ENCODE measurements around the gene ENO4. TPM values are rescaled to one million over a fixed set of nuclear protein-coding genes. Genes with fewer than 3 reads are reported as not detected.
A peak's percentile ranks its signal among the peaks of the same experiment; 100 is the strongest.

ENO4 gene
- total RNA-seq, 1 donor from 2014 or later = 0.45 TPM

DNA sequence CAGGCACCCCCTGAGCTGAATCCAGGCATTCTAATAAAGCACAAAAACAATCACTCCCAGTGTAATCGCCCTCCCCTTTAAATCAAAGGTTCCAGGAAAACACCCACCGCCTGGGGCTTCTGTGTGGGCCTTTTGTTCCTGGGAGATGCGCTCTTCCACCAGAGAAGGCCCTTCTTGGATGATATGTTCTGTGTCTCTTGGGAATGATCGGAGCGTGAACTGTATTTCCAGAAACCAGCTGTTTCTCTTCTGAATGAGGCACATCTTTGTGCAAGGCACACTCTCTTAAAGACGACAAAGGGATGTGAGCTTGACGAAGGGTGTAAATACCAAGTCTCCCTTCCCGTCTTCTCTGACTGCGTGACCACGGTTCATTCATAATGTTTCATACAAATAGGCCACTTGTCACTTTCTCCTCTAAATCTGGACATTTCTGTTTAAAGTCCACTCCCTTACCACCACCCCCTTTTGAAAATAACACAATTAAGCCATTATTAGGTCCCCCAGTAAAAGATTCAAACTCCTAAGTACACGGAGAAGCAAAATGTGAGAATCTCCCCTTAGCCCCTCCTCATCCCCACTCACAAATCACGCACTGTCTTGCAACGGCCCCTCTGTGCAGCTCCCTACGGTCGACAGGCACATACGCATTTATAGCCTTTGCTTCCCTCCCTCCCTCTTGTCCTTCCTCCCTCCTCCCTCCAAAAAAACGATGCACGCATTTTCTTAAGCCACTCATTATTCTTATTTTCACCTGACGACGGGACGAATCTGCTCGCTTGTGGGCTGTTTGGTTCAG is 45.6 kb upstream of the ENO4 start:
- Mint-ChIP-seq H3K9me3 (ENCODE audit: low read depth) (no peaks in the 10 kb centered on the region), H3K27ac (ENCODE audit: unreplicated experiment) (no peak overlapping the region), H3K4me3 (ENCODE audit: unreplicated experiment) (no peak overlapping the region), H3K36me3 (ENCODE audit: low read depth) (no peaks in the 10 kb centered on the region), H3K4me1 (ENCODE audit: low read depth) (no peaks in the 10 kb centered on the region), H3K27me3 (ENCODE audit: low read depth) (peaks cover 24% of the 10 kb centered on the region)
- TF ChIP-seq, protein P1, sequence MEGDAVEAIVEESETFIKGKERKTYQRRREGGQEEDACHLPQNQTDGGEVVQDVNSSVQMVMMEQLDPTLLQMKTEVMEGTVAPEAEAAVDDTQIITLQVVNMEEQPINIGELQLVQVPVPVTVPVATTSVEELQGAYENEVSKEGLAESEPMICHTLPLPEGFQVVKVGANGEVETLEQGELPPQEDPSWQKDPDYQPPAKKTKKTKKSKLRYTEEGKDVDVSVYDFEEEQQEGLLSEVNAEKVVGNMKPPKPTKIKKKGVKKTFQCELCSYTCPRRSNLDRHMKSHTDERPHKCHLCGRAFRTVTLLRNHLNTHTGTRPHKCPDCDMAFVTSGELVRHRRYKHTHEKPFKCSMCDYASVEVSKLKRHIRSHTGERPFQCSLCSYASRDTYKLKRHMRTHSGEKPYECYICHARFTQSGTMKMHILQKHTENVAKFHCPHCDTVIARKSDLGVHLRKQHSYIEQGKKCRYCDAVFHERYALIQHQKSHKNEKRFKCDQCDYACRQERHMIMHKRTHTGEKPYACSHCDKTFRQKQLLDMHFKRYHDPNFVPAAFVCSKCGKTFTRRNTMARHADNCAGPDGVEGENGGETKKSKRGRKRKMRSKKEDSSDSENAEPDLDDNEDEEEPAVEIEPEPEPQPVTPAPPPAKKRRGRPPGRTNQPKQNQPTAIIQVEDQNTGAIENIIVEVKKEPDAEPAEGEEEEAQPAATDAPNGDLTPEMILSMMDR (IDR thresholded peaks at IDR 0.05) = no peak
- DNase-seq (ENCODE audit: low spot score) = no peak

DNA sequence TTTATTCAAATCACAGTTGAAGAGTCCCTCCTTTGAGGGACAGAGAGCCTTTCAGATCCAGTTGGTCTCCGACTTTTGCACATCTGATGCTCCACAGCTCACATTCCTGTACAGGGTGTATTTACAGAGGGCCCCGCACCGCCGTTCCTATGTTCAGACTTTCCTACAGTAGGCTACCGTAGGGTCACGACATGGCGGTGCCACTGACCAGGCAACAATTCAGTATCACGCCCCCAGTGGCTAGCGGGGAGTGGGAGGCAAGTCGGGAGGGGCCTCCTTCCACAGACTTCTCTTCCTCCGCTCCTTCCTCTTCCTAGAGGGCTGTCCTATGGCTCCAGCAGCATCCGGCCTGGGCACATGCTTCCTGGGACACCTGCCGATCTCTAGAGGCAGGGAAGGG is 40.6 kb upstream of the ENO4 start:
- peaks cover 20% of the 10 kb centered on the region for H3K27me3 Mint-ChIP-seq (ENCODE audit: low read depth)
- H3K4me1 Mint-ChIP-seq (ENCODE audit: low read depth) = no peaks in the 10 kb centered on the region
- DNase-seq (ENCODE audit: low spot score) = no peak
- TF ChIP-seq, protein P1 (IDR thresholded peaks at IDR 0.05) = no peak
- H3K36me3 Mint-ChIP-seq (ENCODE audit: low read depth) = no peaks in the 10 kb centered on the region
- no peaks in the 10 kb centered on the region for H3K9me3 Mint-ChIP-seq (ENCODE audit: low read depth)
- H3K27ac Mint-ChIP-seq (ENCODE audit: unreplicated experiment) = no peak overlapping the region
- no peak overlapping the region for H3K4me3 Mint-ChIP-seq (ENCODE audit: unreplicated experiment)

DNA sequence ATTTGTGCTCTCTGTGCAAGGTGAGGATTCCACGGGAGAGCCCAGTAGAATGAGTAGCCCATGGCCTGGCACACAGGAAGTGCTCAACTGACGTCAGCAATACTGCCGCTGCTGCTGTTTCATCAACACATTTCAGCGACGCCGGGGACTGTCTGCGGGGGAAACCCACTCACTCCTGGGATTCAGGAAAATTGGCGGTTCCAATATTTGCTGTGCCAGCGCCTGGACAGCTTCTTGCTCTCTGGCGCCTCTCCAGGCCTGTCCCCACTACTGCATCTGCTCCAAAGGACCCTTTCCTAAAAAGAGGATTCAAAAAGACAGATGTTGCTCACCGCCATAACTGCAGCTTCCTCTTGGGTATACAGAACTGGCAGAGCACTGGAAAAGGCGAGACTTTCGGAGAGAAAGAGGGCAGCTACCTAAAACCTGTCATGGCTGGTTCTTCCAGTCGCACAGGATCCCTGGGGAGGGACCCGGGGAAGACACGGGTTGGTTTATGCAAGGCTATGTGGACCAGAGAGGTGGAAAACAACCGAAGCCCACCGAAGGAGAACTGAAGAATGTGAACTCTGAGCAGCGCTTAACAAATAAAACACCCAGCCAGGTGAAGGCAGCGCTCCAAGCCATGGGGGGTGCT is 39.7 kb upstream of the ENO4 start:
- H3K9me3 Mint-ChIP-seq (ENCODE audit: low read depth) = no peaks in the 10 kb centered on the region
- H3K36me3 Mint-ChIP-seq (ENCODE audit: low read depth) = no peaks in the 10 kb centered on the region
- H3K27ac Mint-ChIP-seq (ENCODE audit: unreplicated experiment) = no peak overlapping the region
- H3K4me1 Mint-ChIP-seq (ENCODE audit: low read depth) = no peaks in the 10 kb centered on the region
- no peak for DNase-seq (ENCODE audit: low spot score)
- H3K27me3 Mint-ChIP-seq (ENCODE audit: low read depth) = peaks cover 24% of the 10 kb centered on the region
- H3K4me3 Mint-ChIP-seq (ENCODE audit: unreplicated experiment) = no peak overlapping the region
- TF ChIP-seq, protein P1 (IDR thresholded peaks at IDR 0.05) = peak; percentile 57

DNA sequence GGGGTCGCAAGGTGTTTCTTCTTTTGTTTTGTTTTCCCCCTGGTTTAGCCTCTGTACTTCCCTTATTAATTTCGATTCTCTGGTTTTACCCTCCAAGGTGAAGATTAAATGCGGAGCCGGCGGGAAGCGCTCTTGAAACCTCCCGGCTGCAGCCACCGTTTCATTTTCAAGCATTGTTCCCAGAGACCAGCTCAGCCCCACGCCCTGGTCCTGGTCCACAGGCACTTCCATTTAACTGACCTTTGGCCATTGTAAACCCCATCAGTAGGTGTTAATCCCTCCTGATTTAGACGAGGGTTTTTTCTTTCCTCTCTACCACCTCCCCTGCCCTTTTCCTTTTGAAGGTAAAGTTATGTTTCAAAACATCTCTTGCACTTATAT is 39.2 kb upstream of the ENO4 start:
- H3K27ac Mint-ChIP-seq (ENCODE audit: unreplicated experiment) = no peak overlapping the region
- H3K9me3 Mint-ChIP-seq (ENCODE audit: low read depth) = no peaks in the 10 kb centered on the region
- peaks cover 25% of the 10 kb centered on the region for H3K27me3 Mint-ChIP-seq (ENCODE audit: low read depth)
- no peak overlapping the region for H3K4me3 Mint-ChIP-seq (ENCODE audit: unreplicated experiment)
- TF ChIP-seq, protein P1 (IDR thresholded peaks at IDR 0.05) = no peak
- DNase-seq (ENCODE audit: low spot score) = no peak
- H3K36me3 Mint-ChIP-seq (ENCODE audit: low read depth) = no peaks in the 10 kb centered on the region
- H3K4me1 Mint-ChIP-seq (ENCODE audit: low read depth) = no peaks in the 10 kb centered on the region

DNA sequence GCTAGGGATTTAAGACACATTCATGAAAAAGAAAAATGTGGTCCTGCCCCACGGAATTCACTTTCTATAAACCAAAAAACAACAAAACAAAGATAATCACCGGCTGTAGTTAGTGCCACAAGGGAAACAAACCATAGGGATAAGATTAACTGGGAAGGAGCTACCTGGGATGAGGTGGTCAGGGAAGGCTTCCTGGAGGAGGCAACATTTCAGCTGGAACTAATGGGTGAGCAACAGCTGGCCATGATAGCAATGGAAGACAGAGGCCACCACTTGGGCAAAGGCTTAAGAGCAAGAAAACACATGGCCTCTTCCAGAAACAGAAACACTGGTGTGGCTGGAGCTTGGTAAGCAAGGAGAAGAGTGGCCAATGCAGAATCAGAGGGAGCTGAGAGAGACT is 38.4 kb upstream of the ENO4 start:
- Mint-ChIP-seq H3K4me1 (ENCODE audit: low read depth) (no peaks in the 10 kb centered on the region), H3K4me3 (ENCODE audit: unreplicated experiment) (no peak overlapping the region), H3K36me3 (ENCODE audit: low read depth) (no peaks in the 10 kb centered on the region), H3K27me3 (ENCODE audit: low read depth) (peaks cover 26% of the 10 kb centered on the region), H3K9me3 (ENCODE audit: low read depth) (no peaks in the 10 kb centered on the region), H3K27ac (ENCODE audit: unreplicated experiment) (no peak overlapping the region)
- no peak for DNase-seq (ENCODE audit: low spot score)
- TF ChIP-seq, protein P1 (IDR thresholded peaks at IDR 0.05) = no peak
